ENCODE measurements around the gene ZBED3.

DNA sequence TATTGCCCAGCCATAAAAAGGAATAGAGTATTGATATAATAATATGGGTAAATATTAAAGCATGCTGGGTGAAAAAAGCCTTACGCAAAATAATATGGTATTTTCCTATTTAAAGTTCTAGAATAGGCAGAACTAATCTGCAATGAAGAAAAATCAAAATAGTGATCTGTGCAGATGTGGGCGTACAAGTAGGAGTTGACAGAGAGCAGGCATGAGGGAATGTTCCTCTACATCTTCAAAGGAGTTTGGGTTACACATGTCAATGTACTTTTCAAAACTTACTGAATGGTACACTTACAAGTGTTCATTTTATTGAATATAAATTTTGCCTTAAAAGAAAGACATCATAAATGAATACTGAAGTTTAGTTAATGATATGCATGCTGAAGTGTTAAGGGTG lies 33.0 kb upstream of the ZBED3 start:
- TF ChIP-seq EZH2 (IDR thresholded peaks at IDR 0.05; ENCODE audit: borderline replicate concordance, low read length): no peak
- TF ChIP-seq, protein P1, sequence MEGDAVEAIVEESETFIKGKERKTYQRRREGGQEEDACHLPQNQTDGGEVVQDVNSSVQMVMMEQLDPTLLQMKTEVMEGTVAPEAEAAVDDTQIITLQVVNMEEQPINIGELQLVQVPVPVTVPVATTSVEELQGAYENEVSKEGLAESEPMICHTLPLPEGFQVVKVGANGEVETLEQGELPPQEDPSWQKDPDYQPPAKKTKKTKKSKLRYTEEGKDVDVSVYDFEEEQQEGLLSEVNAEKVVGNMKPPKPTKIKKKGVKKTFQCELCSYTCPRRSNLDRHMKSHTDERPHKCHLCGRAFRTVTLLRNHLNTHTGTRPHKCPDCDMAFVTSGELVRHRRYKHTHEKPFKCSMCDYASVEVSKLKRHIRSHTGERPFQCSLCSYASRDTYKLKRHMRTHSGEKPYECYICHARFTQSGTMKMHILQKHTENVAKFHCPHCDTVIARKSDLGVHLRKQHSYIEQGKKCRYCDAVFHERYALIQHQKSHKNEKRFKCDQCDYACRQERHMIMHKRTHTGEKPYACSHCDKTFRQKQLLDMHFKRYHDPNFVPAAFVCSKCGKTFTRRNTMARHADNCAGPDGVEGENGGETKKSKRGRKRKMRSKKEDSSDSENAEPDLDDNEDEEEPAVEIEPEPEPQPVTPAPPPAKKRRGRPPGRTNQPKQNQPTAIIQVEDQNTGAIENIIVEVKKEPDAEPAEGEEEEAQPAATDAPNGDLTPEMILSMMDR (conservative IDR thresholded peaks at IDR 0.05 in 1 of 2, IDR thresholded peaks at IDR 0.05 in 1 of 2; ENCODE audit: extremely low read depth in 1 of 2, insufficient read depth in 1 of 2, low read depth in 1 of 2, low read length in 2 of 2): no peak
